Measurements from ENCODE around the gene TMEM214.

The TMEM214 gene

DNA sequence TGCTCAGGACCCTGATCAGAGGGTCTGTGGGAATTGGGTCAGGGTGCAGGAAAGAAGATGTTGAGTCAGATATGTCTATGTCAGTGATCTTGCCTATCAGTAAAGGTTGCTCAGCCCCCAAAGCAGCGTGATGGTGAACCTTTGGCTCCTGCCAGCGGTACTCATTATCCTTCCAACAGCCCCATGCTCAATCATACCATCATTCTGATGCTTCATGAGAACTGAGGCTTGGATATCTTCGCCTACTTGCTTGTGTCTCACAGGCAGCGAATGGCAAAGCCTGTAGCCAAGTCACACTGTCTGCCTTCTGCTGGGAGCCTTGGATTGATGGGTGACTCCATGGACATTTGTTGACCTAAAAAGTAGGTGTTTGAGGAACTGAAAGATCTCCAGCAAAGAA is 19.0 kb upstream of the TMEM214 start:
- DNase-seq: no peak

DNA sequence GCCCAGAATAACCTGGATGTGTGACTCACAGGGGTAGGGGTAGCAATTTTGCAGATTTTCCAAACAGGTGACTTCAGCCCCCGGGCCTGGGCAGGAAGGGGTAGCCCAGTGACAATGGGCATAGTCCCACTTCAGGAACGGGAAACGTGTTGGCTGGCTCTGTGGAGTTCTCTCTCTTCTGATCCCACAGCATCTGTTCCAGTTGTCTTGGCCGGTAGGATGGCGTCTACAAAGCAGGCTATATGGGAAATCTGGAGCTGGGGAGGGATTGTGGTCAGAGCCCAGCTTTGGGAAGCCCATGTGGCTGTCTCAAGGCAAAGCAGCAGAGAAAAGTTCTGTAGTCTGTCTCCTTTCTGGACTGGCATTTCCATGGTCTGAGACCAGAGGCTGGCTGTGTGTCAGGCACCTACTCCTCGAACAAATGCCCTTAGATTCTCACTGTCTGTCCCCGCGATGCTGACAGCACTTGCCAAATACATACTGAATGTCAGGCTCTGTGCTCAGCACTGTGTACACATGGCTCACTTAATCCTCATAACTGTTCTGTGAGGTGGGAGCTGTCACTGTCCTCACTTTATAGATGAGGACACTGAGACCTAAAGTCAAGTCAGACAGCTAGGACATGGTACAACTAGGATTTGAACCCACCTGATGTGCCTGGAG is 17.9 kb upstream of the TMEM214 start:
- no peak for DNase-seq

DNA sequence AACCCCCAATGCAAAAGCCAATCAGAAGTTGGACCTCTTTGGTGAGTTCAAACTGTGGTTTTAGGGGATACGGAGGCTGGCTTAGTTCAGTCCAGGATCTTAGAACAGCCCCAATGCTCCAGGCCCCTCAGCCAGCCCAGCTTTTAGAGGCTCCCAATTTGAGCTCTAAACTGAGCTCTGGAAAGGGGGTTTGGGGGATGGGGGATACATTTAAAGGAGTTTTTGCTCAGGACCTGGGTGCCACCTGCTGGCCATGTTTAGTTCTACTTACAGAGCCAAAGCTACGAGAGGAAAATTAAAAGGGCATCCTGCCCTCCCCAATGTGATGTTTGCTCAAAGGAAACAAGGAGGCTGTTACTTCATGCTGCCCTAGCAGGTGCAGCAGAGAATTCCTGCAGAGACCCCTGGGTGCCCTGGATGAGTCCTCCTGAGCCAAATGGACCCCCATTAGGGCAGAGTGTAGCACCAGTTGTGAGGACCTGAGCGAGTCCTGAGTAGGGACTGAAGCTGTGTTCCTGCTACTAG is 15.9 kb upstream of the TMEM214 start:
- peak; percentile 63 for DNase-seq

DNA sequence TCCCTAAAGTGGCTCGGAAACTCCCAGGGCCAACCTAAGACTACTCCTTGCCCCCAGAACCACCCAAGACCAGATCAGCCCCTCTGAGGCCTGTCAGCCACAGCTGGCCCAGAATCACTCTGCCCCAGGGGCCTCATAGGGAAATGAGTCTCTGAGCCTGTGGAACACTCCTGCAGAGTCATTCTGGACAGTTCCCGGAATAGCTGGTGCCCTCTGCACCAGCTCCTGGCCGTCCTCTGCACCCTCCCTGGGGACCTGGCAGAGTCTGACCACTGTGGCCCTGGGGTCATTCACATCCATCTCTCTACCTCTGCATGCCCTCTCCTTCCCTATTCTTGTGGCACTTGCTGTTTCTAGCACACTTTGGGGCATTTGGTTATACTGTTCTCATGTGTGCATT is 14.6 kb upstream of the TMEM214 start:
- no peak for DNase-seq

DNA sequence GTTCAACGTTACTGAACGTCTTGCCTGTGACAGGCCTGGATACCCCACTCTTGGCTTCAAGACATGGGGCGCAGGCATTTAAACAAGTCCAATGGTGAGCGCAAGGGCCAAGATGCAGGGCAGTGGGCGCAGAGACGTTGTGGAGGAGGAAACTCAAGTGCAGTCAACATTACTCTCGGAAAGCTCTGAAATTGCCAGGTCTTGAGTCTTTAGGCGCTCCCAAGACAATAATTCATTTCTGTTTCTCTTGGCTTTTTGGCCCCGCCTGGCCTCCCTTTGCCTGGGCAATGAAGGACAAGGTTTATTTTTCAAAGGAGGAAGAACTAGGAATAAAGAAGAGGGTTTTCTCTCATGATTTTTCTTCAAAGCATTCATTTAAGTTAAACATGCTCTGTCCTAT is 13.3 kb upstream of the TMEM214 start:
- no peak for DNase-seq

DNA sequence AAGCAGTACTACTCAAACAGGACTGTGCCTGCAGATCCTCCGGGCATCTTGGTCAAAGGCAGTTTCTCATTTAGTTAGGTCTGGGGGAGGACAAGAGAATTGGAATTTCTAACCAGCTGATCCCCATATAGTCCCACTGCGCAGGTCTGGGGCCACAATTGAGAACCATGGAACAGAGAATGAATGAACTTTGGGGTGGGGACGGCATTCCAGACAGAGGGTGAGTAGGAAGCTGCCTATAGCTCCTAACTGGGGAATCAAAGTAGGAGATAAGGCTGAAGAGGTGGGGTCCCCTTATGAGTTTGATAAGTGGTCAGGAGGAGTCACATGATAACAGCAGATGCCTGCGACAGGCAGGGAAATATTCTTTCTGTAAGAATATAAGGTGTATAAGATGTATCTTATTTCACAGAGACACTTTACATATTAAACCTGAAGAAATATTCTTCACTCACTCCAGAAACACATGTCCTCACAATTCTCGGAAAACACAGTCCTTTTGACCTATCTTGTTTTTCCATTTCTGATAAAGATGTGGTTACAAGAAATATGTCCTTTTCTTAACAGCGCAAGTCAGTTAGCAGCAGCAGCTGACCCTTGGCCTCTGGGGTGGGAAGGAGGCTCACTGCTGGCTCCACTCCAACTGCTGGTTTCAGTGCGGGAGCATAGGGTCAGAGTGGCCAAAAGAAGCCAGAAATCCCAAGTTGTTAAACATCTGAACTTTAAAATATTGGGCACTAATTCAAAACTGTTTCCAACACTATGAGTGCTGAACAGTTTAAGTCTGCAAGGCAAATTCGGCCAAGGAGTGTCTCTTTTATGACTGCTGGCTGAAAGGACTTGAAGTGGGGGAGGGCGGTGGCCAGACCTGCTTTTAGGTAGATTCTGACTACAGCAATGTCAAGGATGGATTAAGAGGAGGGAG is 12.6 kb upstream of the TMEM214 start:
- peak; percentile 18 for DNase-seq

DNA sequence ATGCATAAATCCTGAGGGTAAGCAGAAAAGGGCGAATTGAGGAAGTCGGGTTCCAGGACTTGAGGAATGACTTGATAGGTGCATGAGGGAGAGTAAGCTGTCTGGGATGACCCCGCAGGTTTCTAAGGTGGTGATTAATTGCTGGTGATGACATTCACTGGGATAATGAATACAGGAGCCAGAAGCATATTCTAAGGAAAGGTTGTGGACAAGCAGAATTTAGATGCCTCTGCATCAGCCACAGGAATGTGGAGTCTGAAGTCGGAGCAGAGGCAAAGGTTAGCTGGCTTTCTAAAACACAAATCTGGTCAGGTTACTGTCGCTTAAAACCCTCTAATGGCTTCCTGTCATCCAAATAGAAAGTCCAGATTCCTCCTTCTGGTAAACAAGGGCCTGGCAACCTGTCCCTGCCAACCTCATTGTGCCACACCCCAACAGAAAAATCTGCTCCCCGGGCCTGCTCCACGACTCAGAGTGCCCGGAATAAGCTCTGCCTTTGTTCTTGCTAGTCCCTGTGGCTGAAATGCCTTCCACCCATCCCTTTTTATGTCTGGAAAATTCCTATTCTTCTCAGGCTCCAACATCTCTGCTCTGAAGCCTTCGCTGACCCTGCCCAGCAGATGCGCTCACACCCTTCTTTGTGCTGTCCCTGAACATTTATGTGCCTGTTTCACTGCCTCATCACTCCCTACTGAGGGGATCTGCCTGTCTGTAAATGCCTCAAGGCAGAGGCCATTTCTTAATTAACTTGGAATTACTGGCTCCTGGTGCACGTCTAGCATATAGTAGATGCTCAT is 11.3 kb upstream of the TMEM214 start:
- DNase-seq: no peak

DNA sequence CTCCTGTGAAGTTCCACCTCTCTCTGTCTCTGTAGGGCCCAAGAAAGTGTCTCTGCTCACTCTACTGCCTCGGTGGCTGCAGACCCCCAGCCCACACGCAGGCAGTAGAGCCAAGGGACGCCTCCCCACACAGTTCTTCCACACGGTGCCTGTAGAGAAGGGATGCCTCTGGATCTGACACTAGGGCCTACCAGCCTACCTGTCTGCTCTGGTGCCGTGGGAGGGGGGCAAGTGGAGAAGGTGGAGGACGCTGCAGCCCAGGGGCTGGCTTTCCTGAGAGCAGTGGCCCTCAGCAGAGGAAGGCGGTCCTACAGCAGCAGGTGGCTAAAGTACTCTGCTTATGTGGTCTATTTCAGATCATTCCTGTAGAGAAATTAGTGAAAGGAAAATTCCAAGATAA is 9.0 kb upstream of the TMEM214 start:
- DNase-seq: no peak

DNA sequence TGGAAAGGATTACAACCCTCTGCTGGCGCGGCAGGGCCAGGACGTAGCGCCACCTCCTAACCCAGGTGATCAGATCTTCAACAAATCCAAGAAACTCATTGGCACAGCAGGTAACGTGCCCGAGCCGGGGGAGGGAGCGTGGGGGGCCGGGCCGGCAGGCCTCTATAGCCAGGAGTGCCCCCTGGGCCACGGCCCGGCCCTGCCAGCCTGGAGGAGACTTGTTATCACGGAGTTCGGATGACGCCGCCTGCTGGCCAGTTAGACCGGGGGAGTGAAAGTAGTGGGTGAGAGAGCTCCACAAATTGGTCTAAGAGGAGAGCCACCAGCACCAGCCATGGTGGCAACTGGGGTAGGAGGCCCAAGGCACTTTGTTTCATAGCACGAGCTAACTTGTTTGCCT is 8.6 kb upstream of the TMEM214 start:
- DNase-seq: no peak

DNA sequence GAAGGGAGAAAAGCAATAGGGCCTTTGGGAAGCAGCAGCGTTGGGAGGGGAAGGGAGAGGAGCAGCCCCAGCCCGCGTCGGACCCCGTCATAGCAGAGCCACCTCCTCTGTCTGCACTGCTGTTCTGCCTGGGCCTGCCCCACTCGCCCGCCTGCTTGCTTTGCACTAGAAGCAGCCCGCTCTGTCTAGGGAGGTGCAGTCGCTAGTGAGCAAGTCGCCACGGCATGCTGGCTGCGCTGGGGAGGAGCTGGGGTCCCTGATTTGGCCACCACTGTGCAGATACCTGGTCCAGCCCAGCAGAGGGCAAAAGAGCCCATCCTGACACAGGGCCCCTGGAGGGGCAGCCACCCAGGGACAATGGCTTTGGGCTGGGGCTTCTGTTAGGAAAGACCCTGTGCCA is 8.0 kb upstream of the TMEM214 start:
- DNase-seq: no peak

DNA sequence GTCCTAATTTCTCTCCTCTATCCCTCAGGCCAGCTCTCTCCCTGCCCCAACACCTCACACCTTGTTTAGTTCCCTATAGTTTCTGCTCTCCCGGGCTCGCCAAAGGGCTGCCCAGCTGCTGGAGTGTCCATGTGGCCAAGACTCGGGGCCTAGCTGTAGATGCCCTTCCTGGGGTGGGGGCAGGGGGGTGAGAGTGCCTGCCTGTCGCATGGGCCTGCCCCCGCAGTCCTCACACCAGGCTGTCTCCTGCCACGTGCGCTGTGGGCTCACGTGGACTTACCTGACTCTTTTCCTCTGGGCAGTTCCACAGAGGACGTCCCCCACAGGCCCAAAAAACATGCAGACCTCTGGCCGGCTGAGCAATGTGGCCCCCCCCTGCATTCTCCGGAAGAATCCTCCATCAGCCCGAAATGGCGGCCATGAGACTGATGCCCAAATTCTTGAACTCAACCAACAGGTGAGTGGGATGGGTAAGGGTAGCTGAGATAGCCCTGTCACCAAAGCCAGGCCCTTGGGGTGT is 7.4 kb upstream of the TMEM214 start:
- no peak for DNase-seq

DNA sequence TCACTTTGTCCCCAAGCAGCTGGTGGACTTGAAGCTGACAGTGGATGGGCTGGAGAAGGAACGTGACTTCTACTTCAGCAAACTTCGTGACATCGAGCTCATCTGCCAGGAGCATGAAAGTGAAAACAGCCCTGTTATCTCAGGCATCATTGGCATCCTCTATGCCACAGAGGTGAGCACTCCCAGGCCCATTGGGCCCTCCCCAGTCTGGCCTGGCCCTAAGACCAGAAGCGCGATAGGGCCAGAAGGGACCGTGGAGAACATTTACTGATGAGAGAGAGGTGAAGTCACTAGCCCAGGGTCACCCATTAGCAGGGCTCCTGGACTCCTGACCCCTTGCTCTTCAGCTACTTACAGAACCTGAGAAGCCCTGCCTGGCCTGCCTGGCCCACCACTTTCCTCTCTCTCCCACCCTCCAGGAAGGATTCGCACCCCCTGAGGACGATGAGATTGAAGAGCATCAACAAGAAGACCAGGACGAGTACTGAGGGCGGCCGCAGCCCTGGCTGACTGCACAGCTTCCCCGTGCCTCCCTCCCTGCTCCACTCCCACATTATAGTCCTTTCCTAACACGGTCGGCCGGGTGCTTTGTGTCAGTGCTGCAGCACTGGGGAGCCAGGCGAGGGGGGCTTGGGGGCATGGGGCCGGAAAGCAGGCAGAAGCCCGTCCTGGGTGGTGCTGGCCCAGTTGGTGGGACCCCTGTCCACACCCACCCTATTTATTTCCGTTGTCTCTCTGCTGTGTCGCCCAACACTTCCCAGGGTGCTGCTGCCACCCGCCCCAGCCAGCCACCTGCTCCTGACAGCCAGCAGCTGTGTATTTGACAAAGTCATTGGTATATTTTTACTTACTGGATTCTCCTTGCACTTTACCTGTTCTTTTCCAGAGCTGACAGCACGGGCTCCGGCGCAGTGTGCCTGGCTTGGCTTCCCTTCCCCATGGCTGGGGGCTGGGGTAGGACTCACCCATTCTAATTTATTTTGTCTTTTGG is 6.6 kb upstream of the TMEM214 start:
- DNase-seq: no peak

DNA sequence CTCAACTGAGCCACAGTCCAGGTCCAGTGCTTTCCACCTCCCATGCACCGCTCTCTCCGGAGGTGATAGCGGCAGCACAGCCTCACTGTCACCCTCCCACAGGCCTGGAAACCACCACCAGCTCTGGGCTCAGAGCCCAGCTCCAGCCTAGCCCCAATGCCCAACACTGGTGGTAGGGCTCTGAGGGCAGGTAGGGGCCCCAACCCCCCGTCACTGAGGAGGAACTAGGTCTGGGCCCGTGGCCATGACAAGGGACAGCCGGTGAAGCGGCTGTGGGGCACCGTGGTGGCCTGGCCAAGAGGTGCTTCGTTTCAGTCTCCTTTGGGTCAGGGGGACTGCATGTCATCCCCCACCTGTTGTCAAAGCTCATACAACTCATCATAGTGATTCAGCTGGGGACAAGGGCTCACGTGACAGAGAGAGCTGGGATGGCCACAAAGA is 5.5 kb upstream of the TMEM214 start:
- DNase-seq: no peak

DNA sequence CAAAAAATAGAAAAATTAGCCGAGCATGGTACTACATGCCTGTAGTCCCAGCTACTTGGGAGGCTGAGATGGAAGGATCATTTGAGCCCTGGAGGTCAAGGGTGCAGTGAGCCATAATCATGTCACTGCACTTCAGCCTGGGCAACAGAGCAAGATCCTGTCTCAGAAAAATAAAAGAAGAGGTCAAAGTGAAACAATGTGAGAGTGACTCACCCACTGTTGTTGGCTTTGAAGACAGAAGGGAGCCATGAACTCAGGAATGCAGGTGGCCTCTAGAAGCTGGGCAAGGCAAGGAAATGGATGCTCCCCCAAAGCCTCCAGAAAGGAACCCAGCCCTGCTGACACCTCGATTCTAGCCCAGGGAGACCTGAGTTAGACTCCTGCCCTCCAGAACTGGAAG is 3.7 kb upstream of the TMEM214 start:
- no peak for DNase-seq

DNA sequence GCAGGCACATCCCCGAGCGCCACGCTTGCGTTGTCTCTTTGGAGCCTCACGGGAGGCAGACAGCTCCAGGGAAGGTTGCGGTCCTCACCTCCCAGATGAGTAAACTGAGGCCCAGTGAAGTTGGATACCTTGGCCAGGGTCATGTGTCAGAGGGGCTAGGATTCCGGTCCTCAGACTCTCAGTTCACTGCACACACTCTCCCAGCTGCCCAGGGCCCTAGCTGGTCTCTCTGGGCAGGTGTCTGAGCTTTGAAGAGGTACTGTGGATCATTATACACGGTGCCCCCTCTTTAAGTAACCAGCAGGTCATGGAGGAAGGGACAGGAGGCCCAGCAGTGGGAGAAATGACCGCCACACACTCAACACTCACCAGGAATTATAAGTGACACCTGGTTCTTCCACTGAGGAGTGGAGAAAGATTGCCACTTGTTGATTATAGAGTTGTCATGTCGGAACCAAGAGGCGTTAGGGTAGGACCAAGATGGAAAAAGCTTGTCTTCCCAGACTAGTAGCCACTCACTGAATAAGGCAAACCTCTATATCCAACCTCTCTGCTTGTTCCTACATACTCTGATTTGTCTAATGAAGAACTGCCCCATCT is 588 bp downstream of the TMEM214 start:
- DNase-seq: no peak

DNA sequence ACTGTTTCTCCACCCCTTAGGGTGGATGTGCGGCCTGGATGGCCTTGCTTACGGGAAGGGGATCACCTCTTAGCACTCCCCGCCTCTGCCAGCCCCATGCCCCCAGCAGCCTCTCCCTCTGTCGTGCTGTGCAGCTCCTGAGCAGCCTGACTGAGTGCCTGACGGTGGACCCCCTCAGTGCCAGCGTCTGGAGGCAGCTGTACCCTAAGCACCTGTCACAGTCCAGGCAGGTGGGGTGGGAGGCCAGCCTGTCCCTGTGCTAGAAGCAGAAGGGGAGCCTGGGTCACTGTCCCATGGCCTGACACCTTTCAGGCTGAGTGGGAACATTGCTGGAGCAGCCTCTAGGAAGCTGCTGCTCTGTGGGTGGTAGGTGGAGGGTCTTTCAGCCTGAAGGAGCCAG is 5.2 kb downstream of the TMEM214 start:
- no peak for DNase-seq

DNA sequence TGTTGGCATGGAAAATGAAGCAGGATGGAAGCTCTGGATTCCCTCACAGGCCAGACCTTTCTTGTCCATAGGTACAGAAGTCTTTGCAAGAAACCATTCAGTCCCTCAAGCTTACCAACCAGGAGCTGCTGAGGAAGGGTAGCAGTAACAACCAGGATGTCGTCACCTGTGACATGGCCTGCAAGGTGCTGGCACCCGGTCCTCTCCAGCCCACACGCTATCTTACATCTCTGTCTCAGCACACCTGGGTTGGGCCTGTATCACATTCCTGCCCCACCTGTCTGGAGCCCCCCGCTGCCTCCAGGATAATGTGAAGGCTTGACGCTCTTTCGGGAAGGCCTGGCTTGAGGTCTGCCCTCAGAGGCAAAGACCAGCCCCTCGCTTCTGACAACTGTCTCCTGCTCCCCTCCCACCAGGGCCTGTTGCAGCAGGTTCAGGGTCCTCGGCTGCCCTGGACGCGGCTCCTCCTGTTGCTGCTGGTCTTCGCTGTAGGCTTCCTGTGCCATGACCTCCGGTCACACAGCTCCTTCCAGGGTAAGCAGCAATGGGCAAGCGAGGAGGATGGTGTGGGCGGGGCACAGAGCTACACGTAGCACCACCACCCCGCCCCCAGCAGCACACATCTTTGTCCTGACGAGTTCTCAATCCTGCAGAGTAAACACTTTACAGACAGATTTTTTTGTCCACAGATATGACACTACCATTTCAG is 6.0 kb downstream of the TMEM214 start:
- DNase-seq: no peak

DNA sequence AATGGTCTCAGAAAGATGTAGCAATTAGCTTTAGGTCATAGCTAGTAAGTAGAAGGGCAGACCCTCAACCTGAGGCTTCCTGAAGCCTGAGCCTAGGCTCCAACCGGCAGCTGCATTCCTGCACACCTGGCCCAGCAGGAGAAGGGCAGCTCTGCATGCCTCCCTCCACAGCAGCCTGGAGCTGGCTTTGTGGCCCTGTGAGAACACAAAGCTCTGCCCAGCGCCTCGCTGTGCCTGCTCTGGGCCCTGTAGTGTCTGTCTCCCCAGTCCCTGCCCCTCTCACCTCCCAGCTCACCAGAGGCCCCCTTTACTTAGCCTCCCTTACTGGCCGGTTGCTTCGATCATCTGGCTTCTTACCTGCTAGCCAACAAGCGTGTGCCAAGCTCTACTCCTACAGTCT is 6.7 kb downstream of the TMEM214 start:
- no peak for DNase-seq

DNA sequence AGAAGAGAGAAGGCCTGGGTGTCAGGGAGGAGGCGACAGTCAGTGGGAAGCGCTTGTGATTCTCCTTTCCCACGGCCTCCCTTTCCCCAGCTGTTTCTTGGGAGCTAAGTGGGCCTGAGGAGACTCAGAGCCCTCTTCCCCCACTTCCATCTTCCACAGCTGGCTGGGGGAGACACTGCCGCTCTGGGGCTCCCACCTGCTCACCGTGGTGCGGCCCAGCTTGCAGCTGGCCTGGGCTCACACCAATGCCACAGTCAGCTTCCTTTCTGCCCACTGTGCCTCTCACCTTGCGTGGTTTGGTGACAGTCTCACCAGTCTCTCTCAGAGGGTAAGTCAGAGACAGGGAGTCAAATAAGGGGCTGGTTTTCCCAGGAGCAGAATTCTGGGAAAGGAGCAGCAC is 7.1 kb downstream of the TMEM214 start:
- no peak for DNase-seq

DNA sequence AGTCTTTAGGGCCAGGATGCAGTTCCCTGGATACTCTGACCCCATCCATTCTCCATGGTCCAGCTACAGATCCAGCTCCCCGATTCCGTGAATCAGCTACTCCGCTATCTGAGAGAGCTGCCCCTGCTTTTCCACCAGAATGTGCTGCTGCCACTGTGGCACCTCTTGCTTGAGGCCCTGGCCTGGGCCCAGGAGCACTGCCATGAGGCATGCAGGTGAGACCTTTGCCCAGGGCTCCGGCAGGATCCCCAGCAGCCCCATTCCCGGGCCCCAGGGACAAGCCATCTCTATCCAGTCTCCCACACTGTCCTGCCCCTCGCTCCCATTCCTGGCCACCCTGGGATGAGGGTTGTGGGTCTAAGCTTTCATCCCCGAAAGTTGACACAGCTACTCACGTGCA is 7.5 kb downstream of the TMEM214 start:
- DNase-seq: no peak

DNA sequence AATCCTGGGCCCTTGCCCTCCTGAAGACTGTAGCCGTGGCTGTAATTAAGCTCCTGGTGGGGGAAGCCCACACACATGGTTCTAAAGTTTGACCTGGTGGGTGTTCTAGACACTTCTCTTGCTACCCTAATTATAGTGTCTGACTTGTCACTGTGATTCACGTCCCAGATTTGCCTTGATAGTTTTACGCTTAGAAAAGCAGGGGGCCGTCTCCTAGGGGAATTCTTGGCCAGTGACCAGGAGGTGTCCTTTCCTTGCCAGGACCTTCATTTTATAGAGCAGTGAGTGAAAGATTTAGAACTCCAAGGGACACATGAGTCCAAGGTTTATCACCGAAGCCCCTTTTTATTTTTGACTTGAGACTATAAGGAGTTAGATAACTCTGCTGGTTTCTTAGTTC is 9.0 kb downstream of the TMEM214 start:
- peak; percentile 56 for DNase-seq
